Glomerular visceral epithelial cell (primary cell): ENCODE results near the gene ADCYAP1R1.

ENCODE experiments used
- DNase-seq: peaks from one replicate; pipeline ENCODE4 v3.0.0-alpha.2; 2016; ENCODE audit errors: extremely low spot score

The ADCYAP1R1 gene

DNA sequence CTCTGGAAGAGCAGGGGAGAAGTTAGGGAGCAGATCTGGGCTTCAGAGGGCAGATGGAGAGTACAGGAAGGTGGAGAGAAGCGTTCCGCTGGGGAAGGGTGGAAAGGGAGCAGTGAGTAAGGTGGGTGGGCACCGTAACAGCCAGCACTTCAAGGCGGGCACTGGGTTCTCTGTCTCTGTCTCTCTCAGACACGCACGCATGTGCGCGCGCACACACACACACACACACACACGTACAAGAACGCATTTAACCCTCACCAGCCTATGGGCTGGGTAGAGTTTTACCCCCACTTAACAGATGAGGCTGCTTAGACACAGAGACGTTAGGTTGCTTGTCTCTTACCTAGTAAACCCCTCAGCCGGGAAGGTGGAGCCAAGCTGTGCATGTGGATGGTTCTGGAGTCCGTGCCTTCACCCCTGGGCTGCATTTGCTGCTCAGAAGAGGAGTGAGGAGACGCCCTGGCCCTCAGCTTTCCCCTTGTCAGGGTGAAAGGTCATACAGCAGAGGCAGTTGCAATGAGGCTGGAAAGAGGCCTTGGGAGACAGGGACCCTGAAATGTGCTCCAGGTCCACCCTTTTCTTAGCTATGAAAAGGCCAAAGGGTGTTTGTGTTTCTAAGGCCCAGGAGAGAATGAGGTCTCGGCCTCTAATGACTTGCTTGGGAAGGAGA lies 16.0 kb downstream of the ADCYAP1R1 start:
- no peak for DNase-seq

GRCh38 chr7:31069860-31070555 lies 17.9 kb downstream of the ADCYAP1R1 start:
- DNase-seq = no peak

- DNase-seq = no peak
Measured at GRCh38 chr7:31070991-31071644, 19.0 kb downstream of the ADCYAP1R1 start.

GRCh38 chr7:31071645-31072029 lies 19.5 kb downstream of the ADCYAP1R1 start:
- DNase-seq = no peak

GRCh38 chr7:31073326-31074119 lies 21.4 kb downstream of the ADCYAP1R1 start:
- DNase-seq = no peak

DNA sequence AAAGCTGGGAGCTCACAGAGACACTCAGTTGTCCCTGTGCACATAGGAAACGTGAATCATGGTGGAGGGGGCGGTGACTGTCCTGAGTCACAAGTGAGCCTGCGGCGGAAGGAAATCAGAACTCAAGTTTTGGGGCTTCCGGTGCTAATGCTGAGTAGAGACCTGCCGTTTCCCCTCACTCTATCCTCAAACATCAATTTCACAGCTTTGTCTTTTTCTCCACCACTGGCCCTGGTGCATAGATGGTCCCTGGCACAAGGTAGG lies 21.9 kb downstream of the ADCYAP1R1 start:
- no peak for DNase-seq

GRCh38 chr7:31074403-31075085 lies 22.4 kb downstream of the ADCYAP1R1 start:
- DNase-seq = no peak

DNA sequence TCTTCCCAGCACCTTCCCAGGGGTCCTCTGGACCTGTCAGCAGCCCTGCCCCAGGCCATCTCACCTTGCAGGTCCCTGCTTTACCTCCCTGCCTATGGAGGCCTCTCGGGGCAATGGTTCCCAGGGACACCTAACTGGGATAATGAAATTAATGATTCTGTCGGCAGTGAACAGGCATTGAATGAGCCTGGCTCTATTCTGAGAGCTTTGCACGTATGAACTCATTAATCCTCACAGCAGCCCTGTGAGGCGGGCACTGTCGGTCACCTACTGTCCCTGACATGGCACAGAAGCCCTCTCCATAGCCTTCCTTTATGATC lies 22.9 kb downstream of the ADCYAP1R1 start:
- DNase-seq = no peak

DNA sequence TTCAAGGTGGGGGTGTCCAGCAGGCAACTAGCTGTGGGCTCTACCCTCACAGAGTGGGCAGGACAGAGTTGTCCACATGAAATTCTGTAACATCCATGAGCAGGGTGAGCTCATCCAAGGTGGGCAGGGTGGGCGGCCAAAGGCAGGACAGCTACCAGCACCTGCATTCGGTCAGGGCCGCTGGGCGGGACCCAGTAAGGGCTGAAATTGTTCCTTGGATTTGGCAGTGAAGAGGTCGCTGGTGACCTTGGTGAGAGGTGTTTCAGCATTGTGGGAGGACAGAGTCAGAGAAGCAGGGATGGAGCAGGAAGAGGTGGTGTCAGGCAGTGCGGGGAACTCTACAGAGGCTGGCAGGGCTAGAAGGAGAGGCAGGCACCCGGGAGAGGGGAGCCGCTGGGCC lies 23.9 kb downstream of the ADCYAP1R1 start:
- DNase-seq = no peak

DNA sequence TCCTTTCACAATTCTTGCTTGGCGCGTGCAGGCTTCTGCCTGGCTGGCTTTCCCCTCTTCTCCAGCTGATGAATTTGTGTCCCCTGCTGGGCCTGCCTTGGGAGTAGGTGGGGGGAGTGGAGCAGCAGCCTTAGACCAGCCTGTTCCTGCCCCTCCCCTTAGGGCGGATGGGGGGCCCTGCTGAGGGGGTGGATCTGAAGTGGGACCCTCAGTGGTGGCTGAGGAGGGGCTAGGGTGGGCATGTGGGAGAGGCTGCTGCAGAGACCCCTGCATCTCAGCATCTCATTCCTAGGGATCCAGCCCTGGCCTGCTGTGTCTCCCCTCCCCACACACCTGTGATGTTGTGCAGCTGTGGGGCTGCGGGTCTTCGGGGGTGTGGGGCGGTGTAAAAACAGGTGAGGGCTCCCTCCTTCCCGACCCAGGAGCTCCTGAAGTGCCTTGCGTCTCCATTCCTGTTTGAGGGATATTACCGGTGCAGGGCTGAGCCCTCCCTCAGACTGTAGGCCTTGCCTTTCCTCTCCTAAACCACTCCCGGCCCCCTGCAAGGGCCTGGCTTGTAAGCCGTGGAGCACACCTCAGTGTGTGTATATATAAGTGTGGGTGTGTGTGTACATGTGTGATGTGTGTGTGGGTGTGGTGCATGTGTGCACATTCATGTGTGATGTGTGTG lies 24.7 kb downstream of the ADCYAP1R1 start:
- no peak for DNase-seq

DNA sequence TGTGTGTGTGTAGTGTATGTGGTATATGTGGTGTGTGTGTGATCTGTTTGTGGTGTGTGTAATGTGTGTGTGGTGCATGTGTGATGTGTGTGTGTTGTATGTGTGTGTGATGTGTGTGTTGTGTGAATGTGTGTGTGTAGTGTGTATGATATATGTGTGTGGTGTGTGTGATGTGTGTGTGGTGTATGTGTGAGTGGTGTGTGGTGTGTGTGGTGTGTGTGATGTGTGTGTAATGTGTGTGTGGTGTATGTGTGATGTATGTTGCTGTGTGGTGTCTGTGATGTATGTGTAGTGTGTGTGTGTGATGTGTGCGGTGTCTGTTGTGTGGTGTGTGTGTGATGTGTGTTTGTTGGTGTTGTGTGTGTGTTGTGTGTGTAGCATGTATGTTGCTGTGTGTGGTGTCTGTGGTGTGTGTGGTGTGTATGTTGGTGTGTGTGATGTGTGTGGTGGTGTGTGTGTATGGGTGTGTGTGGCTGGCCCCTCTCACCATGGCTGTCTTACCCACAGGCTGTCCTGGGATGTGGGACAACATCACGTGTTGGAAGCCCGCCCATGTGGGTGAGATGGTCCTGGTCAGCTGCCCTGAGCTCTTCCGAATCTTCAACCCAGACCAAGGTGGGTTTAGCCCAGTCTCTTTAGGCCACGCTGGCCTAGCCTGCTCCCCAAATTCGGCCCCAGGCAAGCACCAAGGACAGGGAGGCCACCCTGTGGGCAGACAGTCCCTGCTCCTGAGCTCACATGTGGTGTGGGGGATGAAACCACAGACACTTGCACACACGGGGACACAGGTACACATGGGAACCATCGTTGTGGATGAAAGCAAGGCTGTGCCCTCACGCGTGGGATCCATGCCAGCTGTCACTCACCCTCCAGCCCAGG lies 25.6 kb downstream of the ADCYAP1R1 start:
- DNase-seq = no peak

- no peak for DNase-seq
Measured at GRCh38 chr7:31078363-31078990, 26.4 kb downstream of the ADCYAP1R1 start.

DNA sequence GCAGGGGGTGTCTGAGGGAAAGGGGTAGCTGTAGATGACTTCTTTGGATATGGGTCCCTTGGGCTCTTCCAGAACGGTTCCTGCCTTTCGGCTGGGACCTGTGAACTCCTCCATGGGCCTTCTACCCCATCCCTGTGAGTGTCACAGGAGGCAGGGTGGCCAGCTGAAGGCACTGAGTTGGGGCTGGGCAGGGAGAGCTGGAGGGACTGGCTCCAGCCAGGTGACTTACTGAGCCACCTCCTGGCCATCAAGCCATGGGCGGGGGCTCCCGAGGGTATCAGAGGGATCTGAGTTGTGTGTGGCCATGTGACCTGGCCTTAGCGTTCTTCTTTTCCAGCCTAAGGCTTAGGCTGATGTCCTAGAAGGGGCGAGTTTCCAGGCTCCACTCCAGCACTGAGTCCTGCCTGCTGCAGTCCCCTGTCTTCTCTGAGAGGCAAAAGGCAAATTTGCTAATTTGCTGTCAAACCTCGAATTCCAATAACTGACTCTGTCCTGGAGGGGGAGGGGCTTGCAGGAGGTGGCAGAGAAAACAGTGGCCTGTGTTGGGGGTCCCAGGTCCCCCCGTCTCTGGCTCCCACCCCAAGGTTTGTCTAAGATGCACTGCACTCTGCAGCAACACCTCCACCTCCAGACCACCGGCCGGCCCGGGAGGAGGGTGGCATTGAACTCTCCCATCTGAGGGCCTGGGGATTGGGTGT lies 27.2 kb downstream of the ADCYAP1R1 start:
- no peak for DNase-seq

- no peak for DNase-seq
Measured at GRCh38 chr7:31079824-31080511, 27.9 kb downstream of the ADCYAP1R1 start.

DNA sequence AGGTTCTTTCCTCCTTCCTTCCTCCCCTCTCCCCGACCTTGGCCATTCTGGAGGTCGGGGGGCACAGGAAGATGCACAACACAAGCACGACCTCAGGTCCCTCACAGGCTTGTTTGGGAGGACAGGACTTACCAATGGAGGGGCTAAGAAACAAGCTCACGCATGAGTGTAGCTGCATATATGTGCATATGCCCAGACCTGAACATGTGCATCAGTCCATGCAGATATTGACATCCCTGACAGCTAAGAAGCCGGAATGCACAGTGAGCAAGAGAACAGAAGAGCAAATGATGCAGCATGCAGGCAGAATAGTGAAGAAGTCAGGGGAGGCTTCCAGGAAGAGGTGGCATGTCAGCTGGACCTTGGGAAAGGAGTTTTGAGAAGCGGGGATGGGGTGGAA lies 28.7 kb downstream of the ADCYAP1R1 start:
- DNase-seq = no peak

GRCh38 chr7:31082017-31082416 lies 29.9 kb downstream of the ADCYAP1R1 start:
- DNase-seq = no peak

DNA sequence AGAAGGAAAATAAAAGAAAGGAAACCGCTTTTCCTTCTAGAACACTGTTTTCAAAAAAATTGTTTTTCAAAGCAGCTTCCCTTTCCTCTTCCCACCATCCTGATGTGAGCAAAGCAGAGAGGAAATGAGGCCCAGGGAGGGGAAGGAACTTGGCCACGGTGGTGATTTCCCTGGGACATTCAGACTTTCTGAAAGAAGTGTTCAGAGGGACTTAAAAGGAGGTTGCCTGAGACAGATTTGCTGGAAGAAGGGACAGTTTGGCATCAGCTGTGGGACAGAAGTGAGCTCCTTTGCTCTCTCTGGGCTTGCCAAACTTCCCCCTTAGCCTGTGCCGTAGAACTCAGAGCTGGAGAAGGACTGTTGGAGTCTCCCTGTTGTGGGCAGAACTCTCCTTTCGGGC lies 30.3 kb downstream of the ADCYAP1R1 start:
- DNase-seq = no peak

DNA sequence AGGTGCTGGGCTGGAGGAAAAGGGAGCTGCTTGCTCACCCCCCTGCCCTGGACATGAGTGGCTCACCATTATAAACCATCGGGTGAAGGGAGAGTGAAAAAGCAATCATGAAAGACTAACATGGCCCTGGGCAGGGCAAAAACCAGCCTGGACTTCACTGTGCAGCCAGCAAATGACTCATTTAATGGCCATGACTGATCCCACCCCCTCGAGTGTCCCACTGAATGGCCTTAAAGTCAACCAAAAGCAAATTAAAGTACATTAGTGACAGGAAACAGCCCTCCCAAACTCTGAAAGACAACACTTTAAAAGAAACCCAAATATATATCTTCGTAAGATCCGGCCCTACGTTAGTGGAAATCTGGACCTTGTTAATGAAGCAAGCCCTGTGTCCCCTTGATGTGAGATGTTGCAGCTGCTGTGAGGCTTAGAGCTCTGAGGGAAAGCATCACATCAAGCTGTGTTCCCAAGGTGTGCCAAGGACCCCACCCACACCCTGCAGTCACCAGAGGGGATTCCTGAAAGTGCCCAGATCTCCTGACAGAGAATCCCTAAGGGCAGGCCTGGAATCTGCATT lies 31.2 kb downstream of the ADCYAP1R1 start:
- no peak for DNase-seq

GRCh38 chr7:31084226-31084625 lies 32.1 kb downstream of the ADCYAP1R1 start:
- DNase-seq = no peak
